K562 (cell line): Measurements from ENCODE around the gene CHCHD6. TPM values are rescaled to one million over a fixed set of nuclear protein-coding genes. Genes with fewer than 3 reads are reported as not detected.
A peak's percentile ranks its signal among the peaks of the same experiment; 100 is the strongest.

Experiments used
- BCL6 ChIP-seq: fragments of 250-450 bp; sonication (Bioruptor Pico); IDR thresholded peaks from 2 replicates; pipeline ENCODE4 v1.4.0; 2020
- FIP1L1 ChIP-seq: fragments of 200-400 bp; formaldehyde crosslinking; IDR thresholded peaks from 2 replicates; pipeline ENCODE4 v1.6.1; 2018; ENCODE audit warnings: mild to moderate bottlenecking, low read depth, low read length; ENCODE audit not compliant: poor library complexity, severe bottlenecking
- HDAC2 ChIP-seq: fragments of 450-650 bp; IDR thresholded peaks from 2 replicates; pipeline ENCODE4 v1.6.1; 2016; ENCODE audit warnings: mild to moderate bottlenecking
- NFRKB ChIP-seq: fragments of 450-650 bp; IDR thresholded peaks from 2 replicates; pipeline ENCODE4 v1.6.1; 2016; ENCODE audit warnings: low read depth
- NR2C1 ChIP-seq, 2 experiments: fragments of 450-650 bp; IDR thresholded peaks; 2 replicates each; pipeline ENCODE4 v1.6.1; 2017; ENCODE audit warnings: mild to moderate bottlenecking in 2 of 2, antibody characterized with exemption in 1 of 2, inconsistent platforms in 1 of 2, missing compliant biosample characterization in 1 of 2, missing genetic modification characterization in 1 of 2
- POLR2G ChIP-seq: fragments of 200-400 bp; formaldehyde crosslinking; IDR thresholded peaks from 2 replicates; pipeline ENCODE4 v1.6.1; 2017; ENCODE audit warnings: low read depth, mild to moderate bottlenecking, antibody characterized with exemption, low read length, moderate library complexity
- PTBP1 ChIP-seq: fragments of 200-400 bp; formaldehyde crosslinking; IDR thresholded peaks from 2 replicates; pipeline ENCODE4 v1.6.1; 2017; ENCODE audit warnings: low read depth, low read length
- PTRF ChIP-seq: fragments of 450-650 bp; IDR thresholded peaks from 2 replicates; pipeline ENCODE4 v1.6.1; 2016; ENCODE audit warnings: mild to moderate bottlenecking, missing genetic modification characterization, missing compliant biosample characterization
- RBBP5 ChIP-seq: fragments of 200-600 bp; sonication (generic); IDR thresholded peaks from 2 replicates; pipeline ENCODE4 v1.6.1; 2012; ENCODE audit warnings: borderline replicate concordance, mild to moderate bottlenecking, low read length, control low read depth, inconsistent platforms; ENCODE audit not compliant: insufficient read depth, poor library complexity, severe bottlenecking
- RBM22 ChIP-seq: fragments of 200-400 bp; formaldehyde crosslinking; IDR thresholded peaks from 2 replicates; pipeline ENCODE4 v1.6.1; 2018; ENCODE audit warnings: low read length, low read depth; ENCODE audit not compliant: poor library complexity, severe bottlenecking
- RBM25 ChIP-seq: fragments of 200-400 bp; formaldehyde crosslinking; IDR thresholded peaks from 2 replicates; pipeline ENCODE4 v1.6.1; 2018; ENCODE audit warnings: low read length, low read depth, moderate library complexity; ENCODE audit not compliant: severe bottlenecking
- SAP30 ChIP-seq: fragments of 200-600 bp; sonication (generic); IDR thresholded peaks from 2 replicates; pipeline ENCODE4 v1.6.1; 2012; ENCODE audit warnings: borderline replicate concordance, low read depth, mild to moderate bottlenecking, moderate library complexity, low read length, control low read depth, inconsistent platforms; ENCODE audit not compliant: insufficient read depth, poor library complexity, severe bottlenecking
- SIN3A ChIP-seq, 2 experiments: fragments of 150-350 bp in 1 of 2; IDR thresholded peaks; 2 replicates each; pipeline ENCODE4 v1.6.1; 2011 to 2016; ENCODE audit warnings: borderline replicate concordance in 2 of 2, low read depth in 2 of 2, low read length in 2 of 2, mild to moderate bottlenecking in 2 of 2, moderate library complexity in 2 of 2; ENCODE audit not compliant: control insufficient read depth in 1 of 2
- SMARCA4 ChIP-seq: fragments of 450-650 bp; IDR thresholded peaks from 2 replicates; pipeline ENCODE4 v1.6.1; 2016
- SP1 ChIP-seq: sonication (generic); formaldehyde crosslinking; IDR thresholded peaks from 2 replicates; pipeline ENCODE4 v1.8.1; 2022; ENCODE audit warnings: mild to moderate bottlenecking, missing genetic modification reagents
- SUPT5H ChIP-seq: fragments of 450-650 bp; IDR thresholded peaks from 2 replicates; pipeline ENCODE4 v1.6.1; 2016
- YBX1 ChIP-seq: fragments of 450-650 bp; IDR thresholded peaks from 2 replicates; pipeline ENCODE4 v1.7.1; 2016; ENCODE audit warnings: mild to moderate bottlenecking
- ZBTB1 ChIP-seq: sonication (generic); formaldehyde crosslinking; IDR thresholded peaks from 2 replicates; pipeline ENCODE4 v1.8.1; 2023; ENCODE audit warnings: missing genetic modification reagents, low read depth, mild to moderate bottlenecking, borderline replicate concordance
- ZNF140 ChIP-seq: fragments of 250-450 bp; sonication (Bioruptor Pico); IDR thresholded peaks from 2 replicates; pipeline ENCODE4 v1.8.0; 2021; ENCODE audit warnings: moderate library complexity, mild to moderate bottlenecking, inconsistent platforms
- ZNF41 ChIP-seq: fragments of 250-450 bp; sonication (Bioruptor Pico); conservative IDR thresholded peaks from 2 replicates; pipeline ENCODE4 v1.4.0; 2020; ENCODE audit warnings: mild to moderate bottlenecking
- ZNF444 ChIP-seq: fragments of 250-450 bp; sonication (Bioruptor Pico); IDR thresholded peaks from 2 replicates; pipeline ENCODE4 v1.4.0; 2020; ENCODE audit warnings: mild to moderate bottlenecking, moderate library complexity
- ZNF785 ChIP-seq: fragments of 250-450 bp; sonication (Bioruptor Pico); IDR thresholded peaks from 2 replicates; pipeline ENCODE4 v1.4.0; 2020; ENCODE audit warnings: mild to moderate bottlenecking
- polyA plus RNA-seq, 8 experiments: library from polyadenylated mRNA; depleted of rRNA in 4 of 8; stranded (reverse) in 5 of 8; unstranded in 3 of 8; fragments of >200 nt; fragmentation: Nextera tagmentation in 2 of 8; fragmentation: Illumina TruSeq in 1 of 8; extraction: Ambion mirVana in 2 of 8; extraction: Trizol in 1 of 8; gene quantifications; 2 replicates each; pipeline versions ENCODE4 v1.2.1 to v1.2.3, GENCODE V29; 2011 to 2014; ENCODE audit warnings: inconsistent platforms in 1 of 8, missing spikeins in 1 of 8
- total RNA-seq, 7 experiments: library from RNA; depleted of rRNA in 6 of 7; stranded (reverse); fragments of >200 nt in 6 of 7; fragmentation: Illumina TruSeq in 2 of 7; extraction: Trizol in 2 of 7; gene quantifications; 2 replicates each; pipeline versions ENCODE4 v1.2.1 to v1.2.3, GENCODE V29; 2011 to 2021; ENCODE audit warnings: low replicate concordance in 1 of 7
- TF ChIP-seq, protein P1 (sequence below): fragments of 200-800 bp; sonication (Bioruptor generic); IDR thresholded peaks from 2 replicates; pipeline ENCODE4 v1.6.1; 2017; ENCODE audit warnings: missing genetic modification characterization, missing compliant biosample characterization
- TF ChIP-seq, protein P2 (sequence below): fragments of 450-650 bp; formaldehyde crosslinking; IDR thresholded peaks from 2 replicates; pipeline ENCODE4 v1.4.0; 2020; ENCODE audit warnings: mild to moderate bottlenecking
- TF ChIP-seq, protein P3 (sequence below): fragments of 250-450 bp; sonication (Bioruptor Pico); IDR thresholded peaks from 2 replicates; pipeline ENCODE4 v1.5.0; 2021

The CHCHD6 gene
- total and polyA plus RNA-seq, 9 of the 15 experiments (the other 6 are each of a cell fraction or from before 2014, with no cell fraction given) = 4.6 to 18.6 (median 10.9) TPM

DNA sequence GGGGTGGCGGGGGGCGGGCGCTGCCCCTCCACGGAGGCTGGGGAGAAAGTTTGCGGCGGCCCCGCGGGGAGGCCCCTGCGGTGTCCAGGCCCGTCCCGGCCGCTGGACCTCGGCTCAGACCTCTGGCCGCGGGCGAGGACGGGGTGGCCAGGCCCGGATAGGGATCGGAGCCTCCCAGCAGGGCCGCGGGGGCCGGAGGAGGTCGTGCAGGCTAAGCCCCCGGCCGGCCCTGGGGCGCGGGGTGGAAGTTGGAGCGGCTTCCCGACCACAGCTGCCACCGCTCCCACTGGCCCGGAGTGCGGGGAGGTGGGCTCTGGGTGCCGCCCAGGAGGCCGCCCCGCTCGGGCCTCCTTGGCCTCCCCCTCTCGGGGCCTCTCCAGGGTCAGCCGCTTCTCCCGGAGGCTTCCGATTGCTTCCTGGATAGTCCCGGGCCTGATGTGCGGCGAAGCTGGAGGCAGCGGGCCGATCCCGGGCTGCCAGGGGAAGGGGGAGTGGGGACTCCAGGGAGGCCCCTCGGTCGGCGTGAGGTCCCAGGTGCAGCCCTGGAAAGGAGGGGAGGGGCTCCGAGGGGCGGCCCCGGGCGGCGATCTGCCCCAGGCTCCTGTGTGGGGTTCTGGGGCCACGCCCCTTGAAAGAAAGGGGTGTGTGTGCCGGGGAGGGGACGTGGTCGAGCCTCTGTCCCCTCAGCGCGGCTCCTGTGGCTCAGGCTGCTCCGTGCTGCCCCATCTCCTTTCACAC, 279.8 kb downstream of the CHCHD6 start (continued):
- TF ChIP-seq, protein P1, sequence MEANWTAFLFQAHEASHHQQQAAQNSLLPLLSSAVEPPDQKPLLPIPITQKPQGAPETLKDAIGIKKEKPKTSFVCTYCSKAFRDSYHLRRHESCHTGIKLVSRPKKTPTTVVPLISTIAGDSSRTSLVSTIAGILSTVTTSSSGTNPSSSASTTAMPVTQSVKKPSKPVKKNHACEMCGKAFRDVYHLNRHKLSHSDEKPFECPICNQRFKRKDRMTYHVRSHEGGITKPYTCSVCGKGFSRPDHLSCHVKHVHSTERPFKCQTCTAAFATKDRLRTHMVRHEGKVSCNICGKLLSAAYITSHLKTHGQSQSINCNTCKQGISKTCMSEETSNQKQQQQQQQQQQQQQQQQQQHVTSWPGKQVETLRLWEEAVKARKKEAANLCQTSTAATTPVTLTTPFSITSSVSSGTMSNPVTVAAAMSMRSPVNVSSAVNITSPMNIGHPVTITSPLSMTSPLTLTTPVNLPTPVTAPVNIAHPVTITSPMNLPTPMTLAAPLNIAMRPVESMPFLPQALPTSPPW (CRISPR knock-in tag) = peak; percentile 32
- TF ChIP-seq SMARCA4 (no peak), ZBTB1 (CRISPR knock-in tag) (peak; percentile 47; the same call in 1 of the 2 replicates), ZNF785 (CRISPR knock-in tag) (no peak), HDAC2 (no peak), BCL6 (CRISPR knock-in tag) (no peak), RBBP5 (peak; percentile 27), RBM25 (peak; percentile 27), SUPT5H (no peak), POLR2G (peak; percentile 43), SP1 (CRISPR knock-in tag) (peak; percentile 21; the same call in 1 of the 2 replicates), PTRF (tag) (no peak), NR2C1 (IDR thresholded peaks at IDR 0.05) (no peak), NR2C1 (tag; IDR thresholded peaks at IDR 0.05) (no peak), NFRKB (no peak), SIN3A (IDR thresholded peaks at IDR 0.05; ENCODE audit: borderline replicate concordance in 2 of 2, control insufficient read depth in 1 of 2, low read depth in 2 of 2, low read length in 2 of 2) (peak in 1 of 2 experiments; percentile 10; a peak in 1 of 4 replicates), SAP30 (peak; percentile 69), YBX1 (no peak), ZNF41 (CRISPR knock-in tag) (no peak), PTBP1 (no peak), ZNF444 (CRISPR knock-in tag) (no peak), ZNF140 (CRISPR knock-in tag) (no peak), FIP1L1 (no peak), RBM22 (peak; percentile 19)
- TF ChIP-seq, protein P2, sequence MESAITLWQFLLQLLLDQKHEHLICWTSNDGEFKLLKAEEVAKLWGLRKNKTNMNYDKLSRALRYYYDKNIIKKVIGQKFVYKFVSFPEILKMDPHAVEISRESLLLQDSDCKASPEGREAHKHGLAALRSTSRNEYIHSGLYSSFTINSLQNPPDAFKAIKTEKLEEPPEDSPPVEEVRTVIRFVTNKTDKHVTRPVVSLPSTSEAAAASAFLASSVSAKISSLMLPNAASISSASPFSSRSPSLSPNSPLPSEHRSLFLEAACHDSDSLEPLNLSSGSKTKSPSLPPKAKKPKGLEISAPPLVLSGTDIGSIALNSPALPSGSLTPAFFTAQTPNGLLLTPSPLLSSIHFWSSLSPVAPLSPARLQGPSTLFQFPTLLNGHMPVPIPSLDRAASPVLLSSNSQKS = no peak
- TF ChIP-seq, protein P3, sequence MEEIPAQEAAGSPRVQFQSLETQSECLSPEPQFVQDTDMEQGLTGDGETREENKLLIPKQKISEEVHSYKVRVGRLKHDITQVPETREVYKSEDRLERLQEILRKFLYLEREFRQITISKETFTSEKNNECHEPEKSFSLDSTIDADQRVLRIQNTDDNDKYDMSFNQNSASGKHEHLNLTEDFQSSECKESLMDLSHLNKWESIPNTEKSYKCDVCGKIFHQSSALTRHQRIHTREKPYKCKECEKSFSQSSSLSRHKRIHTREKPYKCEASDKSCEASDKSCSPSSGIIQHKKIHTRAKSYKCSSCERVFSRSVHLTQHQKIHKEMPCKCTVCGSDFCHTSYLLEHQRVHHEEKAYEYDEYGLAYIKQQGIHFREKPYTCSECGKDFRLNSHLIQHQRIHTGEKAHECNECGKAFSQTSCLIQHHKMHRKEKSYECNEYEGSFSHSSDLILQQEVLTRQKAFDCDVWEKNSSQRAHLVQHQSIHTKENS (CRISPR knock-in tag) = no peak
